ENCODE results near the gene KIR2DL1.
"Not testable (repeated sequence)": the region's sequence is repeated elsewhere in the genome, so short reads cannot be mapped to it uniquely, and the experiment has no call there.

GRCh38 chr19:54832496-54832895 is 62.9 kb downstream of the KIR2DL1 start, which contains the start of gene KIR2DS4:
- TF ChIP-seq EZH2 (IDR thresholded peaks at IDR 0.05; ENCODE audit: insufficient read depth, low read length); CTCF (IDR thresholded peaks at IDR 0.05; ENCODE audit: insufficient read depth, low read depth, low read length): not testable (repeated sequence)

Measured in astrocyte (in vitro differentiated cells and primary cell).